Heart left ventricle (tissue), 16 donors: ENCODE results near the gene B4GALNT3. TPM values are rescaled to one million over a fixed set of nuclear protein-coding genes. Genes with fewer than 3 reads are reported as not detected.

Source experiments
- ATAC-seq, 4 donors: fragments of 200-7000 bp; cut with Tn5 transposase; one replicate each; pipeline ENCODE4 v1.9.1; 2020 to 2022; ENCODE audit warnings: moderate library complexity in 4 of 4, mild to moderate bottlenecking in 3 of 4, moderate number of reproducible peaks in 1 of 4
- DNase-seq, 5 donors: peaks; one replicate each; pipeline ENCODE4 v3.0.0-alpha.2; 2020
- H3K27ac ChIP-seq, 12 donors: fragments of 200-600 bp; sonication (generic) in 4 of 12; one replicate each; pipeline versions ENCODE4 v1.5.0 to v1.8.0; 2016 to 2022; ENCODE audit warnings: mild to moderate bottlenecking in 2 of 12
- H3K27me3 ChIP-seq, 9 donors: fragments of 200-600 bp; sonication (generic) in 2 of 9; one replicate each; pipeline versions ENCODE4 v1.5.1 to v1.8.0; 2016 to 2022; ENCODE audit warnings: mild to moderate bottlenecking in 3 of 9
- H3K36me3 ChIP-seq, 9 donors: fragments of 200-600 bp; sonication (generic) in 2 of 9; one replicate each; pipeline versions ENCODE4 v1.5.0 to v1.8.0; 2018 to 2022; ENCODE audit warnings: mild to moderate bottlenecking in 2 of 9
- H3K4me1 ChIP-seq, 12 donors: fragments of 200-600 bp; sonication (generic) in 4 of 12; one replicate each; pipeline versions ENCODE4 v1.5.0 to v1.8.0; 2016 to 2022; ENCODE audit warnings: mild to moderate bottlenecking in 3 of 12
- H3K4me3 ChIP-seq, 12 donors: fragments of 200-600 bp; sonication (generic) in 4 of 12; one replicate each; pipeline versions ENCODE4 v1.5.0 to v1.8.0; 2017 to 2022; ENCODE audit warnings: mild to moderate bottlenecking in 9 of 12, moderate library complexity in 4 of 12
- H3K9me3 ChIP-seq, 12 donors: fragments of 200-600 bp; sonication (generic) in 4 of 12; one replicate each; pipeline versions ENCODE4 v1.5.0 to v1.8.0; 2016 to 2022; ENCODE audit warnings: mild to moderate bottlenecking in 1 of 12
- POLR2A ChIP-seq, 2 donors: fragments of 450-650 bp; IDR thresholded peaks; one replicate each; pipeline ENCODE4 v1.6.1; 2017; ENCODE audit warnings: antibody characterized with exemption in 2 of 2, mild to moderate bottlenecking in 2 of 2, moderate library complexity in 2 of 2
- WGBS, 4 donors: extraction: QIAGEN DNeasy Blood & Tissue Kit in 2 of 4; methylation state at CpG; one replicate each; pipeline versions ENCODE4 v1.1.5 to v1.1.7; 2013 to 2018; 5-methylcytosine and 5-hydroxymethylcytosine counted together
- intact Hi-C, 10 donors: fragments of 100-400 bp; cut with DNase I; formaldehyde crosslinking; loops; one replicate each; pipeline versions ENCODE4 v1.11.1 to v1.14.2; 2022
- polyA plus RNA-seq, 2 donors: library from polyadenylated mRNA; stranded (reverse); fragments of 200-250 nt; gene quantifications; one replicate each; pipeline ENCODE4 v1.2.3, GENCODE V29; 2013
- total RNA-seq, 9 donors: library from RNA; depleted of rRNA in 2 of 9; stranded (reverse); fragments of >200 nt in 2 of 9; fragmentation: NEBNext Ultra II Directional in 3 of 9; extraction: Animal tissue kit (Norgen Biotek cat#: 25700) in 3 of 9; gene quantifications; one replicate each; pipeline versions ENCODE4 v1.1.0 to v1.2.4, GENCODE V29; 2016 to 2023
- TF ChIP-seq, protein P1 (sequence below), 12 donors: fragments of 200-600 bp; sonication (generic) in 4 of 12; IDR thresholded peaks; one replicate each; pipeline versions ENCODE4 v1.5.0 to v1.8.0; 2018 to 2022; ENCODE audit warnings: antibody characterized with exemption in 12 of 12, mild to moderate bottlenecking in 5 of 12
- donor health status: ischemic (EF 13 %, LVEDD 7.1; RV severe dilation, severe dysfunction).
- donor health status: healthy with polysubstance abuse.
- donor health status: DM: no; HTN: yes; CAD: no.
- donor health status: DM: no; HTN: no; CAD: no.
- donor health status: ischemic (EF 25% LVEDD 6.9; RV normal size, moderate dysfunction).
- donor health status: ischemic (EF 25% LVEDD 5.7; RV mildly dilated, moderate dysfunction).
- donor health status: healthy.
- donor health status: DM: yes; HTN: yes; CAD: no.
- donor health status: ischemic (EF 35%, LVEDD 5.7; RV mildly dilated, moderate dysfunction).
- donor health status: nonischemic (EF 11% LVEDD 7.7; RV severe dilation, severe dysfunction).
- donor health status: DM: yes; HTN: yes; CAD: no.
- donor health status: PGD.
- donor health status: ischemic (EF 29% LVEDD 5.4; RV normal size, mild dysfunction).
- donor health status: nonischemic (EF 23%, LVEDD 6.1; RV moderate dilation, normal function).

Gene B4GALNT3
- total and polyA plus RNA-seq, 11 donors, result 19.3 to 59.4 (median 34.1) TPM

DNA sequence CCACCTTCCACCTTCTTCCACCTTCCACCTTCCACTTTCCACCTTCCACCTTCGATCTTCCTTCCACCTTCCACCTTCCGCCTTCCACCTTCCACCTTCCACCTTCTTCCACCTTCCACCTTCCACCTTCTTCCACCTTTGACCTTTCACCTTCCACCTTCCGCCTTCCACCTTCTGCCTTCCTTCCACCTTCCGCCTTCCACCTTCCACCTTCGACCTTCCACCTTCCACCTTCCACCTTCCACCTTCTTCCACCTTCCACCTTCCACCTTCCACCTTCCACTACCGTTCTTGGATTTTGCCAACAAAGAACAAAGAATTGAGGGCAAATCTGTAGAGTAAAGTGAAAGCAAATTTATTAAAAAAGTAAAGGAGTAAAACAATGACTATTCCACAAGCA lies 53.2 kb downstream of the B4GALNT3 start:
- Histone ChIP-seq H3K27ac (peak overlapping the region in 1 of 12 donors; percentile 10), H3K9me3 (no peaks in the 10 kb centered on the region), H3K36me3 (no peaks in the 10 kb centered on the region), H3K4me3 (no peak overlapping the region), H3K4me1 (peaks cover 0 to 36% (median 18%) of the 10 kb centered on the region in 12 donors), H3K27me3 (no peaks in the 10 kb centered on the region)
- TF ChIP-seq POLR2A (IDR thresholded peaks at IDR 0.05), result no peak
- TF ChIP-seq, protein P1, sequence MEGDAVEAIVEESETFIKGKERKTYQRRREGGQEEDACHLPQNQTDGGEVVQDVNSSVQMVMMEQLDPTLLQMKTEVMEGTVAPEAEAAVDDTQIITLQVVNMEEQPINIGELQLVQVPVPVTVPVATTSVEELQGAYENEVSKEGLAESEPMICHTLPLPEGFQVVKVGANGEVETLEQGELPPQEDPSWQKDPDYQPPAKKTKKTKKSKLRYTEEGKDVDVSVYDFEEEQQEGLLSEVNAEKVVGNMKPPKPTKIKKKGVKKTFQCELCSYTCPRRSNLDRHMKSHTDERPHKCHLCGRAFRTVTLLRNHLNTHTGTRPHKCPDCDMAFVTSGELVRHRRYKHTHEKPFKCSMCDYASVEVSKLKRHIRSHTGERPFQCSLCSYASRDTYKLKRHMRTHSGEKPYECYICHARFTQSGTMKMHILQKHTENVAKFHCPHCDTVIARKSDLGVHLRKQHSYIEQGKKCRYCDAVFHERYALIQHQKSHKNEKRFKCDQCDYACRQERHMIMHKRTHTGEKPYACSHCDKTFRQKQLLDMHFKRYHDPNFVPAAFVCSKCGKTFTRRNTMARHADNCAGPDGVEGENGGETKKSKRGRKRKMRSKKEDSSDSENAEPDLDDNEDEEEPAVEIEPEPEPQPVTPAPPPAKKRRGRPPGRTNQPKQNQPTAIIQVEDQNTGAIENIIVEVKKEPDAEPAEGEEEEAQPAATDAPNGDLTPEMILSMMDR (IDR thresholded peaks at IDR 0.05), result no peak
- no peak for ATAC-seq
- intact Hi-C loops, result no loop called here
- no peak for DNase-seq
- WGBS, 4 donors, result 87 to 95% (median 92%) methylated on average over 6 of the region's 6 CpGs

DNA sequence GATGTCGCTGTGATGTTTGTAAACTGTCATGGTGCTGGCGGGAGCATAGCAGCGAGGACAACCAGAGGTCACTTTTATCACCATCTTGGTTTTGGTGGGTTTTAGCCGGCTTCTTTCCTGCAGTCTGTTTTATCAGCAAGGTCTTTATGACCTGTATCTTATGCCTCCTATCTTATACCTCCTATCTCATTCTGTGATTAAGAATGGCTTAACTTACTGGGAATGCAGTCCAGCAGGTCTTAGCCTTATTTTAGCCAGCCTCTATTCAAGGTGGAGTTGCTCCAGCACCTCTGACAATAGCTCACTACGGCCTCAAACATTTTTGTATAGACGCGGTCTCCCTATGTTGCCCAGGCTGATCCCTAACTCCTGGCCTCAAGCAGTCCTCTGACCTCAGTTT lies 53.7 kb downstream of the B4GALNT3 start:
- TF ChIP-seq POLR2A (IDR thresholded peaks at IDR 0.05), result no peak
- TF ChIP-seq, protein P1 (IDR thresholded peaks at IDR 0.05), result no peak
- WGBS, 4 donors, result 30 to 42% (median 34%) methylated on average over 7 of the region's 7 CpGs
- Histone ChIP-seq H3K4me1 (peaks cover 0 to 34% (median 18%) of the 10 kb centered on the region in 12 donors), H3K27me3 (no peaks in the 10 kb centered on the region), H3K9me3 (no peaks in the 10 kb centered on the region), H3K27ac (peak overlapping the region in 3 of 12 donors; percentile 3 to 34 (median 10)), H3K4me3 (no peak overlapping the region), H3K36me3 (no peaks in the 10 kb centered on the region)
- intact Hi-C loops, result no loop called here
- DNase-seq, result no peak
- ATAC-seq, result no peak

DNA sequence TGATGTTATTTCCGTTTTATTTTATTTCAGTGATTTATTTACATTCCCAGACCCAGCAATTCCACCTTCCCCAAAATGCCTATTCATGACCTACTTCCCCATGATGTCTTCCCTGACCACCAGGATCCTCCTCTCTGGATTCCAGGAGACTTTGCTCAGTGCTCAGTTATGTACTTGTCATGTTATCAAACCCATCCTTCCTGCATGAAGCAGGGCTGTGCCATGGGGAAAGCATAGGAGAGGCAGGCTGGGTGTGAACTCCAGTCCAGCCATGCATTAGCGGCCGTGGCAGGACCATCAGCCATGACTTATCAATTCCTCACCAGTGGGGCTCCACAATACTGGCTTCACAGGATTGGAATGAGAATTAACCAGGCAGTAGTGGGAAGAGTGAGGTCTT lies 57.8 kb downstream of the B4GALNT3 start:
- TF ChIP-seq, protein P1 (IDR thresholded peaks at IDR 0.05), result no peak
- no peak for TF ChIP-seq POLR2A (IDR thresholded peaks at IDR 0.05)
- DNase-seq, result no peak
- Histone ChIP-seq H3K36me3 (no peaks in the 10 kb centered on the region), H3K9me3 (no peaks in the 10 kb centered on the region), H3K4me1 (peaks cover 0 to 20% (median 5%) of the 10 kb centered on the region in 12 donors), H3K4me3 (no peak overlapping the region), H3K27ac (no peak overlapping the region), H3K27me3 (peaks cover 0 to 8% (median 0%) of the 10 kb centered on the region in 9 donors)
- WGBS, 4 donors, result 65 to 73% (median 70%) methylated on average over 3 of the region's 3 CpGs
- no peak for ATAC-seq
- intact Hi-C loops, result no loop called here

DNA sequence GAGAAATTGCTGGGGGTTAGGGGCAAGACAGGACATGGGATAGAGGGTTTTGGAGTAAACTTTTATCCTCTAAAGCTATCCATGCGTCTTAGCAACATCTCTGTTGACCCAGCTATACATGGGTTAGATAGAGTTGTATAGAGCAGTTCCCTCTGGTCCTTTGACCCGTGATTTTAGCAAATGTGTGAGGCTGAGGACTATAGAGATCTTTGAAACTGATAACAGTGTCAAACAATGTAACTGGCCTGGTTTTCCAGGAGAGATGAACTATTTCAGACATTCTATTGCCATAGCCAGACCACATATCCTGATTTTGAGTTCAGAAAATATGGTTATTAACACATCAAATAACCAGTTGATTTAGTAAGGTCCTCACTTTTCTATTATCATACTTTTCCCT lies 60.4 kb downstream of the B4GALNT3 start:
- H3K4me3 ChIP-seq, result no peak overlapping the region
- H3K4me1 ChIP-seq, result peaks cover 0 to 28% (median 1%) of the 10 kb centered on the region in 12 donors
- H3K9me3 ChIP-seq, result no peaks in the 10 kb centered on the region
- no peak overlapping the region for H3K27ac ChIP-seq
- DNase-seq, result no peak
- peaks cover 0 to 8% (median 0%) of the 10 kb centered on the region in 9 donors for H3K27me3 ChIP-seq
- WGBS, 4 donors, result 57 to 68% (median 61%) methylated on average over 2 of the region's 2 CpGs
- no peak for ATAC-seq
- TF ChIP-seq, protein P1 (IDR thresholded peaks at IDR 0.05), result no peak
- no peak for TF ChIP-seq POLR2A (IDR thresholded peaks at IDR 0.05)
- H3K36me3 ChIP-seq, result no peaks in the 10 kb centered on the region
- intact Hi-C loops, result no loop called here
